Measurements from ENCODE around the gene FOXL1.

The FOXL1 gene

GRCh38 chr16:86598607-86599565 is 20.5 kb downstream of the FOXL1 start:
- no peak for DNase-seq (ENCODE audit: low read depth)
- H3K4me3 ChIP-seq (ENCODE audit: low read length) = no peak overlapping the region
- TF ChIP-seq CTCF (conservative IDR thresholded peaks at IDR 0.05; ENCODE audit: low read depth, low read length) = no peak

GRCh38 chr16:86601356-86601755 is 23.0 kb downstream of the FOXL1 start:
- no peak for DNase-seq (ENCODE audit: low read depth)
- no peak overlapping the region for H3K4me3 ChIP-seq (ENCODE audit: low read length)
- no peak for TF ChIP-seq CTCF (conservative IDR thresholded peaks at IDR 0.05; ENCODE audit: low read depth, low read length)

GRCh38 chr16:86602521-86602920 is 24.2 kb downstream of the FOXL1 start:
- DNase-seq (ENCODE audit: low read depth) = no peak
- no peak overlapping the region for H3K4me3 ChIP-seq (ENCODE audit: low read length)
- no peak for TF ChIP-seq CTCF (conservative IDR thresholded peaks at IDR 0.05; ENCODE audit: low read depth, low read length)

GRCh38 chr16:86604436-86605193 is 26.3 kb downstream of the FOXL1 start:
- no peak overlapping the region for H3K4me3 ChIP-seq (ENCODE audit: low read length)
- no peak for TF ChIP-seq CTCF (conservative IDR thresholded peaks at IDR 0.05; ENCODE audit: low read depth, low read length)
- no peak for DNase-seq (ENCODE audit: low read depth)

- no peak for DNase-seq (ENCODE audit: low read depth)
- no peak overlapping the region for H3K4me3 ChIP-seq (ENCODE audit: low read length)
- no peak for TF ChIP-seq CTCF (conservative IDR thresholded peaks at IDR 0.05; ENCODE audit: low read depth, low read length)
Measured at GRCh38 chr16:86605950-86606349, 27.6 kb downstream of the FOXL1 start.

GRCh38 chr16:86608301-86608747 is 30.0 kb downstream of the FOXL1 start:
- H3K4me3 ChIP-seq (ENCODE audit: low read length) = no peak overlapping the region
- DNase-seq (ENCODE audit: low read depth) = no peak
- peak; percentile 26 for TF ChIP-seq CTCF (conservative IDR thresholded peaks at IDR 0.05; ENCODE audit: low read depth, low read length)
